BE2C (cell line): Measurements from ENCODE around the gene VAPA.

Experiments
- DNase-seq: peaks from one replicate; pipeline ENCODE4 v3.0.0-alpha.2; 2020
- H3K27me3 ChIP-seq: fragments of 250-450 bp; sonication (Bioruptor Pico); 2 replicates; pipeline ENCODE4 v1.5.1; 2020; ENCODE audit warnings: mild to moderate bottlenecking
- H3K36me3 ChIP-seq: fragments of 250-450 bp; sonication (Bioruptor Pico); 2 replicates; pipeline ENCODE4 v1.5.1; 2020; ENCODE audit warnings: mild to moderate bottlenecking
- H3K4me1 ChIP-seq: fragments of 250-450 bp; sonication (Bioruptor Pico); 2 replicates; pipeline ENCODE4 v1.5.1; 2020
- H3K4me3 ChIP-seq: 2 replicates; pipeline ENCODE4 v1.5.1; 2011; ENCODE audit warnings: low read depth, low read length
- H3K9me3 ChIP-seq: fragments of 250-450 bp; sonication (Bioruptor Pico); 2 replicates; pipeline ENCODE4 v1.5.1; 2020
- TF ChIP-seq, protein P1 (sequence below): IDR thresholded peaks from 2 replicates; pipeline ENCODE4 v1.5.1; 2012; ENCODE audit warnings: mild to moderate bottlenecking, low read depth, low read length

VAPA gene

DNA sequence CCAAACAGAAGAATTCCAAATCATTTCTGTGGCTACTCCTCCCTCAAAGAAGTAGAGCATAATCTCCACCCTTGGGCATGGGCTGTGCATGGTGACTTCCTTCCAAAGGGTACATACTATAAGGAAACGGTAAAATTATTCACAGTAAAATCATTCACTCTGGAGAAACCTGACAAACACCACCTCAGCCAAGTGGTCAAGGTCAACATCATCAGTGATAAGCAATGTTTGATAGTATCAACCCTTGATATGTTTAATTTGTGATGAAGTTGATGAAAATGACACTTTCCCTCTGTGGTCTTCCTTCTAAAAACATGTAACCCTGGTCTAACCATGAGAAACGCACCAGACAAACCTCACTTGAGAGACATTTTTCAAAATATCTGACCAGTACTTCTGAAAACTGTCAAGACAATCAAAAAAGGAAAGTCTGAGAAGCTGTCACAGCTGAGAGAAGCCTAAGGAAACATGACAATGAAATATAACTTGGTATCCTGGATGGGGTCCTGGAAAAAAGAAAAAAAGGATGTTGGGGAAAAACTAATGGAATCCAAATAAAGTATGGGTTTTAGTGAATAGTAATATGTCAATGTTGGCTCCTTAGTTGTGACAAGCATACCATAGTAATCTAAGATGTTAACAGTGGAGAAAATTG is 37.5 kb upstream of the VAPA start:
- no peak for DNase-seq
- Histone ChIP-seq H3K27me3 (no peaks in the 10 kb centered on the region), H3K9me3 (no peaks in the 10 kb centered on the region), H3K4me1 (no peaks in the 10 kb centered on the region), H3K4me3 (no peak overlapping the region), H3K36me3 (no peaks in the 10 kb centered on the region)
- TF ChIP-seq, protein P1, sequence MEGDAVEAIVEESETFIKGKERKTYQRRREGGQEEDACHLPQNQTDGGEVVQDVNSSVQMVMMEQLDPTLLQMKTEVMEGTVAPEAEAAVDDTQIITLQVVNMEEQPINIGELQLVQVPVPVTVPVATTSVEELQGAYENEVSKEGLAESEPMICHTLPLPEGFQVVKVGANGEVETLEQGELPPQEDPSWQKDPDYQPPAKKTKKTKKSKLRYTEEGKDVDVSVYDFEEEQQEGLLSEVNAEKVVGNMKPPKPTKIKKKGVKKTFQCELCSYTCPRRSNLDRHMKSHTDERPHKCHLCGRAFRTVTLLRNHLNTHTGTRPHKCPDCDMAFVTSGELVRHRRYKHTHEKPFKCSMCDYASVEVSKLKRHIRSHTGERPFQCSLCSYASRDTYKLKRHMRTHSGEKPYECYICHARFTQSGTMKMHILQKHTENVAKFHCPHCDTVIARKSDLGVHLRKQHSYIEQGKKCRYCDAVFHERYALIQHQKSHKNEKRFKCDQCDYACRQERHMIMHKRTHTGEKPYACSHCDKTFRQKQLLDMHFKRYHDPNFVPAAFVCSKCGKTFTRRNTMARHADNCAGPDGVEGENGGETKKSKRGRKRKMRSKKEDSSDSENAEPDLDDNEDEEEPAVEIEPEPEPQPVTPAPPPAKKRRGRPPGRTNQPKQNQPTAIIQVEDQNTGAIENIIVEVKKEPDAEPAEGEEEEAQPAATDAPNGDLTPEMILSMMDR: no peak

DNA sequence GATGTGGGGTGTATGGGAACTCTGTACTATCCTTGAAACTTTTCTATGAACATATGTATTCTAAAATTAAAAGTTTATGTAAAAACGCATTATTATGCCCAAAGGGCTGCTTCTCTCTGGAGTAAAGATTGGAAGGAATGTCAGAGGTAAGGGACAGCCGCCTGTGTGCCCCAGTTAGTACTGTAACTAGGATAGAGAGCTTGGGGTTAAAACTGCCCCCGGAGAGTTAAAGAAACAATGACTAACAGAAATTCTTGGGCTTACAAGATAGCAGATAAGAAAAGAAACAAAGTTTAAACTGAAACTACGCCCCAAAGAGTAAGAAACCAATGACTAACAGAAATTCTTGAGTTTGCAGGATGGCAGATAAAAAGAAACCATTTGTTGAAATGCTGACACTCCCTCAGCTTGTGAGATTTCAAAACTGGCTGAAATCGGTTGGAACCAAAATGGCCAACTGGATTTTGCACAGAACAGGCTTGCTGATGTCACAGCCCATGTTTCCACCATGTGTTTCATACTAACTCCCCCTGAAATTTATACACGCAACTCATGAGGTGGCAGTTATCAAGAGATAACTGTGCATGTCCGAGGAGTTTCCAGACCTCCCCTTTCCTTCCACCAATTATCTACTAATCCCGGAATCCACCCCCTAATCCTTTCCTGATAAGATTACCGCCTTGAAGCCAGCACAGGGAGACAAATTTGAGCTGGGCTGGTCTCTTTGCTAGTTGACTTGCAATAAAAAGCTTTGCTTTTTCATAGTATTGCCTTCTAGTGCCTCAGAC is 36.8 kb upstream of the VAPA start:
- Histone ChIP-seq H3K4me1 (no peaks in the 10 kb centered on the region), H3K27me3 (no peaks in the 10 kb centered on the region), H3K9me3 (no peaks in the 10 kb centered on the region), H3K4me3 (peak overlapping the region; percentile 22), H3K36me3 (no peaks in the 10 kb centered on the region)
- TF ChIP-seq, protein P1: no peak
- no peak for DNase-seq

DNA sequence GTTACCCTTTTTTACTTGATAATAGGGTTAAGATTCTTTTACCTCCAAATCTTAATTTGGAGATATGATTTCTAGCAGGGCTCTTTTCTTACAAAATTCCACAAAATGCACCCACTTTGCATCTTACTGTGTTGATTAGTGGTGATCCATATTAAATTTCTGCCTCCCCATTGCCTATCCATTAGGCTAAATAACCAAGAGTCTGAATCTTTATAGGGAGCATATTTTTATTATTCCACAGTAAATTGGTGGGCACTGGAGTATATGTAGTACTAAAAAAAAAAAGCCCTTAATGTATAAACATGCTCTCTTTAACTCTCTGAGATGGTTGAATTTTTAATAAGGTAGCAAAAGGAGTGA is 36.2 kb upstream of the VAPA start:
- no peaks in the 10 kb centered on the region for H3K27me3 ChIP-seq
- H3K4me1 ChIP-seq: no peaks in the 10 kb centered on the region
- no peaks in the 10 kb centered on the region for H3K36me3 ChIP-seq
- TF ChIP-seq, protein P1: no peak
- H3K4me3 ChIP-seq: no peak overlapping the region
- H3K9me3 ChIP-seq: no peaks in the 10 kb centered on the region
- no peak for DNase-seq

DNA sequence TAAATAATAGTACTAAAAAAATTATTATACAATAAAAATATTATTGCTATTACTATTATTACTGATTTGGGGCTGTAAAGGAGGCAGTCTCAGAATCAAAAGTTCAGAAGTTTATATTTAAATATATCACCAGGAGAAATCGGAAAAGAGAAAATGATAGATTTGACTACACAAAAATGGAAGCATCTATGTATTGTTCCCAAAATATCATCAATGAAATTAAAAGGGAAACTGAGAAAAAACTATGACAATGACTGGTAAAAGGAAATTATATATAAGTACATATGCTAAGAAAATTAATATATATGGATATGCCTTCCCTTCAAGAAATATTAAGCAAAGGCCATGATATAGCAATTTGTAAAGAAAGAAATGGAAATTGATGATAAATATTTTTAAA is 35.7 kb upstream of the VAPA start:
- H3K27me3 ChIP-seq: no peaks in the 10 kb centered on the region
- no peaks in the 10 kb centered on the region for H3K36me3 ChIP-seq
- no peak for DNase-seq
- H3K4me1 ChIP-seq: no peaks in the 10 kb centered on the region
- TF ChIP-seq, protein P1: no peak
- no peaks in the 10 kb centered on the region for H3K9me3 ChIP-seq
- H3K4me3 ChIP-seq: no peak overlapping the region

DNA sequence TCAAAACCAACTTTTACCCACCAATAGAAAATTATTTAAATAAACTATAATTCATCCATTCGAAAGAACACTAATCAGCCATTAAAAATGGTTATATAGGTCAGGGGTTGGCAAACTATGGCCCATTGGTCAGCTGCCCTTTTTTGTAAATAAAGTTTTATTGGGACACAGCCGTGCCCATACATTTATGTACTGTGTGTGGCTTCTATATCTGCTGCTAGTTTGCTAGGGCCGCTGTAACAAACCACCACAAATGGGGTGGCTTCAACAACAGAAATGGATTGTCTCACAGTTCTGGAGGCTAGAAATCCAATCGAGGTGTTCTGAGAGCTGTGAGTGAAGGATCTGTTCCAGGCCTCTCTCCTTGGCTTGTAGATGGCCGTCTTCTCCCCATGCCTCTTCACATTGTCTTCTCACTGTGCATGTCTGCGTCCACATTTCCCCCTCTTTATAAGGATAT is 35.0 kb upstream of the VAPA start:
- Histone ChIP-seq H3K4me3 (no peak overlapping the region), H3K9me3 (no peaks in the 10 kb centered on the region), H3K4me1 (no peaks in the 10 kb centered on the region), H3K36me3 (no peaks in the 10 kb centered on the region), H3K27me3 (no peaks in the 10 kb centered on the region)
- TF ChIP-seq, protein P1: no peak
- no peak for DNase-seq

DNA sequence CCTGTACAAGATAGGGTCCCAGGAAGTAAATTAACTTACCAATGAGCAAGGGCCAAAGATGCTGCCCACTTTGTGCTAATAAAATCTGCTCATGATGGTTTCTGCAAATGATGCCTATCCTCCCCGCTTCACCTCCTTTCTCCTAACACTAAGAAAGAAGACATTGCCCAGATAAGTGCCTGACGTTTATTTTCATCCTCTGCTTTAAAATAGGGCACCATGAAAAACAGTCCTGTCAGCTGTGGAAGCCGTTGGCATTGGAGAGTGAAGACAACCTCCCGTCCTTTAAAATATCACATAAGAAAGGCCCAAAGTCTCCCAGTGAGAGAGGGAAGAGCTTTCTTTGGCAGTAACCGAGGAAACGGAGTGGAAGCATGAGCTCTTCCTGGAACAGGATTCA is 29.7 kb upstream of the VAPA start:
- TF ChIP-seq, protein P1: no peak
- Histone ChIP-seq H3K9me3 (no peaks in the 10 kb centered on the region), H3K4me1 (no peaks in the 10 kb centered on the region), H3K27me3 (no peaks in the 10 kb centered on the region), H3K4me3 (no peak overlapping the region), H3K36me3 (no peaks in the 10 kb centered on the region)
- no peak for DNase-seq
